HepG2 (cell line): Measurements from ENCODE around the gene ZNF563.

Experiments used
- EZH2 ChIP-seq: conservative IDR thresholded peaks from 2 replicates; pipeline ENCODE4 v1.6.1; 2012; ENCODE audit warnings: mild to moderate bottlenecking, low read depth, low read length, moderate library complexity
- MAFG ChIP-seq: sonication (generic); formaldehyde crosslinking; IDR thresholded peaks from 2 replicates; pipeline ENCODE4 v1.5.1; 2020; ENCODE audit warnings: mild to moderate bottlenecking, missing genetic modification reagents
- SP1 ChIP-seq, 2 experiments: fragments of 450-650 bp in 1 of 2; sonication (generic) in 1 of 2; formaldehyde crosslinking in 1 of 2; IDR thresholded peaks; 2 replicates each; pipeline versions ENCODE4 v1.4.0 to v1.6.1; 2016 to 2020; ENCODE audit warnings: missing genetic modification reagents in 1 of 2
- ZNF878 ChIP-seq: sonication (generic); formaldehyde crosslinking; IDR thresholded peaks from 2 replicates; pipeline ENCODE4 v1.8.1; 2023; ENCODE audit warnings: mild to moderate bottlenecking, missing genetic modification reagents, moderate library complexity

DNA sequence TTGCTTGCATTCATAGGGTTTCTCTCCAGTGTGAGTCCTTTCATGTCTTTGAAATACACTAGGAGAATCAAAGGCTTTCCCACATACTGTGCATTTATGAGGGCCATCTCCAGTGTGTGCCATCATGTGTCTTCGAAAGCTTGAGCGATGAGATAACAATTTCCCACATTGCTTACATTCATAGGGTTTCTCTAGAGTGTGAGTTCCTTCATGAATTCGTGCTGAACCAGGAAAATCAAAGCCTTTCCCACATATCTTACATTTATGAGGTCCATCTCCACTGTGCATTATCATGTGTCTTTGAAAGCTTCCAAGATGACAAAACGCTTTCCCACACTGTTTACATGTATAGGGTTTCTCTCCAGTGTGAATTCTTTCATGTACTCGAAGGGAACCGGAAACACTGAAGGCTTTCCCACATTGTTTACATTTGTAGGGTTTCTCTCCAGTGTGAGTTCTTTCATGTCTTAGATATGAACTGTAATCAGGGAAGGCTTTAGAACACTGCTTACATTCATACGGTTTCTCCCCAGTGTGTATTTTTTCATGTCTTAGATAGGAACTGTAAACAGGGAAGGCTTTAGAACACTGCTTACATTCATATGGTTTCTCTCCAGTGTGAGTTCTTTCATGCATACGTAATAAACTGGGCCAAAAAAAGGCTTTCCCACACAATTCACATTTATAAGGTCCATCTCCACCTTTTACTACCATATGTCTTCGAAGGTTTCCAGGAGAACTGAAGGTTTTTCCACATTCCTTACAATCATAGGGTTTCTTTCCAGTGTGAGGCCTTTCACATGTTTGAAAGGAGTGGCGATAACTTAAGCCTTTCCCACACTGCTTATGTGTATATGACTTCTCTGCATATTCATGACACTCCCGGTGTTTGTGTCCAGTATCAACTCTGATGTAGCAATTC lies 60.2 kb downstream of the ZNF563 start:
- TF ChIP-seq EZH2, result no peak
- TF ChIP-seq MAFG (CRISPR knock-in tag), result no peak
- no peak for TF ChIP-seq SP1 (IDR thresholded peaks at IDR 0.05)
- no peak for TF ChIP-seq SP1 (CRISPR knock-in tag; IDR thresholded peaks at IDR 0.05)
- TF ChIP-seq ZNF878, result no peak
